SJCRH30 (cell line): ENCODE results near the gene NLRP13. TPM values are rescaled to one million over a fixed set of nuclear protein-coding genes. Genes with fewer than 3 reads are reported as not detected.

ENCODE experiments used
- DNase-seq, 2 experiments: peaks; one replicate each; pipeline ENCODE4 v3.0.0-alpha.2; 2015 to 2020
- H3K27ac ChIP-seq: fragments of 250-450 bp; sonication (Bioruptor Pico); 2 replicates; pipeline ENCODE4 v1.5.1; 2020; ENCODE audit warnings: mild to moderate bottlenecking, moderate library complexity
- H3K27me3 ChIP-seq: fragments of 250-450 bp; sonication (Bioruptor Pico); 2 replicates; pipeline ENCODE4 v1.5.1; 2020; ENCODE audit warnings: mild to moderate bottlenecking, moderate library complexity
- H3K36me3 ChIP-seq: fragments of 250-450 bp; sonication (Bioruptor Pico); 2 replicates; pipeline ENCODE4 v1.5.1; 2020; ENCODE audit warnings: mild to moderate bottlenecking, moderate library complexity
- H3K4me1 ChIP-seq: fragments of 250-450 bp; sonication (Bioruptor Pico); 2 replicates; pipeline ENCODE4 v1.5.1; 2020; ENCODE audit warnings: mild to moderate bottlenecking, moderate library complexity
- H3K4me3 ChIP-seq: fragments of 250-450 bp; sonication (Bioruptor Pico); 2 replicates; pipeline ENCODE4 v1.5.1; 2020; ENCODE audit warnings: mild to moderate bottlenecking, moderate library complexity
- H3K9me3 ChIP-seq: fragments of 250-450 bp; sonication (Bioruptor Pico); replicated peaks from 2 replicates; pipeline ENCODE4 v1.5.1; 2020; ENCODE audit warnings: mild to moderate bottlenecking, moderate library complexity
- total RNA-seq: library from RNA; depleted of rRNA; stranded (reverse); fragments of >200 nt; shearing (Covaris generic); gene quantifications from 2 replicates; pipeline ENCODE4 v1.2.3, GENCODE V29; 2014

The NLRP13 gene
- total RNA-seq, 1 experiment from 2014 or later = not detected

- Histone ChIP-seq H3K9me3 (peaks cover 1% of the 10 kb centered on the region; the same call in 1 of the 2 replicates), H3K27ac (no peak overlapping the region), H3K4me3 (no peak overlapping the region), H3K36me3 (no peaks in the 10 kb centered on the region), H3K27me3 (no peaks in the 10 kb centered on the region), H3K4me1 (no peaks in the 10 kb centered on the region)
- no peak for DNase-seq
These were observed 4.1 kb downstream of the NLRP13 start for GRCh38 chr19:55927991-55928390.

DNA sequence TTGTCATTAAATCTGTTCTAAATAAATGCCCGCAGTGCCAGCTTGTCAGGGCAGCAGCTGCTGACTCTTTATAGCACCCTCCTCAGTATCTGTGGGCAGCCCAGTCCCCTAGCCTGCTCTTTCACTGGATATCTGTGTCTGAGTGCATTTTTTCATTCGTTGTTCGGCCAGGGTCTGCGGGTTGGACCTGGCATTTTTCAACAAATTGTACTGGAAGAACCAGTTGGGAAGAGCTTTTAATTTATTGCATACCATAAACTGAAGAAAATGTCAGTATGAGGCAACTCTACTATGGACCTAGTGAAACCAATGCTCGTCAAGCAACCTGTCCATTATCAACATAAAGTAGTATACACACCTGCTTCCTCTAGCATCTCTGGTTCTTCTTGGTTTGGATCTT, 8.6 kb downstream of the NLRP13 start:
- Histone ChIP-seq H3K9me3 (peaks cover 4% of the 10 kb centered on the region; the same call in 1 of the 2 replicates), H3K27me3 (no peaks in the 10 kb centered on the region), H3K27ac (no peak overlapping the region), H3K4me1 (no peaks in the 10 kb centered on the region), H3K4me3 (no peak overlapping the region), H3K36me3 (no peaks in the 10 kb centered on the region)
- DNase-seq = no peak

GRCh38 chr19:55913643-55914268, 18.4 kb downstream of the NLRP13 start:
- H3K9me3 ChIP-seq = no peaks in the 10 kb centered on the region
- H3K4me3 ChIP-seq = no peak overlapping the region
- DNase-seq = peak; percentile 7 to 42
- H3K27ac ChIP-seq = no peak overlapping the region
- no peaks in the 10 kb centered on the region for H3K36me3 ChIP-seq
- H3K4me1 ChIP-seq = no peaks in the 10 kb centered on the region
- H3K27me3 ChIP-seq = no peaks in the 10 kb centered on the region

DNA sequence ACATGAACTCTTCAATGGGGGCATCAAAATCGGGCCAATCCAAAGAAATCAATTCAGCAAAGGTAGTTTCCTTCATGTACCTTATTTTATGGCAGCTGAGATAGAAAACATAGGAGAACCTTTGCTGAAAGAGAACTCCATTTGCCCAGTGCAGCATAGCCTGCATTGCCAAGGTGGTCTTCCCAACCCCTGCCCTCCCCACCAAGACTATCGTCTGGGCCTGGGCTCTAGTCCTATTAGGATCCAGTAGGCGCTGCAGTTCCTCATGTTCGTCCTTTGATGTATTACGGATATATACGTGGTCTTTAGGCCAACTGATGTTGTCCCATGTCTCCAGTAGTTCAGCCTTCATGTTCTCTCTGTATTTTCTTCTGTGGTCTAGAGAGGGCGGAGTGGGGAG, 19.2 kb downstream of the NLRP13 start:
- no peak for DNase-seq
- H3K27ac ChIP-seq = no peak overlapping the region

DNA sequence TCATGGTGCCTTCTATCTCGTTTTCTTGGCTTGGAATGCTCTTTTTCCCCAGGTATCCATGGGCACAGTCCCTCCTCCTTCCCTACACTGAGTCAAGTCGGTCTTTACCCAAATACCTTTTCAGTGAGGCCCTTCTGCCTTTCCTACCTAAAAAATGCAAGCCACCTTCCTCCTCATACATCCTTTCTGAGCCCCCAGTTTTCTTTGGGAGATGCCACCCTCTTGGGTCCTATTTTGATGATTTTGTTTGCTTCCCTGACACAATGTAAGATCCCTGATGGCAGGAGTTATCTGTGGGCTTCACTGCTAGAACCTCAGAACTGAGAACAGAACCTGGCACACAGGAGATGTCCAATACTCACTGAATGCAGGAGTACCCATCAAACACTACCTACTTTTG, 22.3 kb downstream of the NLRP13 start:
- Histone ChIP-seq H3K36me3 (no peaks in the 10 kb centered on the region), H3K9me3 (no peaks in the 10 kb centered on the region), H3K27me3 (no peaks in the 10 kb centered on the region), H3K4me3 (no peak overlapping the region), H3K27ac (no peak overlapping the region), H3K4me1 (no peaks in the 10 kb centered on the region)
- no peak for DNase-seq

More for the DNA sequence above, 19.2 kb downstream of the NLRP13 start:
- Histone ChIP-seq H3K4me3 (no peak overlapping the region), H3K36me3 (no peaks in the 10 kb centered on the region), H3K27me3 (no peaks in the 10 kb centered on the region), H3K4me1 (no peaks in the 10 kb centered on the region), H3K9me3 (no peaks in the 10 kb centered on the region)

DNA sequence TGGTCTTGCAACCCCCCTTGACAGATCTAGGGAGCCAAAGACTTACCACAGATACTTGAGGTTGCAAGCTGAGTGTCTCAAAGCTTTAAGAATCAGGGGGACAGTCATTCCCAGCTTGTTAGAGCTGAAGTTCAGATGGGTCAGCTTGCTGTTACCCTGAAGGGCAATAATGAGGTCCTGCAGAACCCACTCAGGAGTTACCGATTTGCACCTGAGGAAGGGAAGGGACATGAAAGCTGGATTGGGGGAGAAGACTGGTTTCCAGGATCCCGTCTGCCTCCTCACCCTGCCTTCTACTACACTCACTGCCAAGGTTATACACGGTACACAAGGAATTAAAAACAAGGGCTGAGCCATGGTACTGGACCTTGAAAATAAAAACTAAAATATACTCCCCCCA, 24.4 kb downstream of the NLRP13 start:
- no peaks in the 10 kb centered on the region for H3K9me3 ChIP-seq
- H3K36me3 ChIP-seq = no peaks in the 10 kb centered on the region
- DNase-seq = no peak
- H3K27me3 ChIP-seq = no peaks in the 10 kb centered on the region
- no peaks in the 10 kb centered on the region for H3K4me1 ChIP-seq
- no peak overlapping the region for H3K4me3 ChIP-seq
- H3K27ac ChIP-seq = no peak overlapping the region

DNA sequence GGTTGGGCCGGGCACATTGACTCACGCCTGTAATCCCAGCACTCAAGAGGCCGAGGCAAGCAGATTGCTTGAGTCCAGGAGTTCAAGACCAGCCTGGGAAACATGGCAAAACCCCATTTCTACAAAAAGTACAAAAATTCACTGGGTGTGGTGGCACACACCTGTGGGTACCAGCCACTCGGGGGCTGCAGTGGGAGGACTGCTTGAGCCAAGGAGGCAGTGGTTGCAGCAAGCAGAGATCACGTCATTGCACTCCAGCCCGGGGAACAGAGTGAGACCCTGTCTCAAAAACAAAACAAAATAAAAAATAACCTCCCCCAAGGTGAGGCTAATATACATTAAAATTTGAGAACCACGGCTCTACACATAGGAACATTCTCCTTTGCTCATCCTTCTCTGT, 24.9 kb downstream of the NLRP13 start:
- no peaks in the 10 kb centered on the region for H3K4me1 ChIP-seq
- no peak overlapping the region for H3K27ac ChIP-seq
- no peaks in the 10 kb centered on the region for H3K27me3 ChIP-seq
- H3K4me3 ChIP-seq = no peak overlapping the region
- no peaks in the 10 kb centered on the region for H3K9me3 ChIP-seq
- H3K36me3 ChIP-seq = no peaks in the 10 kb centered on the region
- DNase-seq = no peak

GRCh38 chr19:55902080-55902751, 29.9 kb downstream of the NLRP13 start:
- H3K27me3 ChIP-seq = no peaks in the 10 kb centered on the region
- DNase-seq = no peak
- no peaks in the 10 kb centered on the region for H3K36me3 ChIP-seq
- no peak overlapping the region for H3K4me3 ChIP-seq
- no peaks in the 10 kb centered on the region for H3K4me1 ChIP-seq
- H3K27ac ChIP-seq = no peak overlapping the region
- no peaks in the 10 kb centered on the region for H3K9me3 ChIP-seq

DNA sequence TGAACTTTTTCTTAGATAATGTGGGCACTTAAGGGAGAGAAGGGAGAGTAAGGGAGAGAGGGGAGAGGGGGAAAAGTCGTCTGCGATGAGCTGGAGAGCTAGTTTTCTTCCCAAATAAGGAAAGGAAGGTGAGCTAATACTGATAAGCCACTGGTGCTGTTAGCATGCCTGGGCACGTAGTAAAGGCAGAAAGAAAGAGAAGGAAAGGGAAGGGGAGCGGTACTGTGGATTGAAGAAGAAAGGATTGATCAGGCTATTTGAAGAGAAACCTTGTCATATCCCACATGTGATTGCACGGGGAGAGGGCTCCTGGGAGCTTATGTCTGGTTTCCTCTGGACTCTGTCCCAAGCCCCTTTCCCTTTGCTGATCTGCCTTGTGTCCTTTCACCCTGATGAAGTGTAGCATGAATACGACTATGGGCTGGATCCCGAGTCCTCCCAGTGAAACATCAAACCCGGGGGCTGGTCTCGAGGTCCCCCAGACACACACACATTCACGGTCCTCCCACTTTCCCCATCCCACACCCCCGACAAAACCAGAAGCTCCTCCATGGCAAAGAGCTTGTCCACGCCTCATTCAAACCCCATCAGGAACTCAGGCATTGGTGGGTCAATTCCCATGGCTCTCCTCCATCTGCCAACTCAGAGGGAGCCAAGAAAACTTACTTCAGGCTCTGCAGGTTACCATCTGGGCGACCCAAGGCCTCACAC, 30.6 kb downstream of the NLRP13 start:
- no peaks in the 10 kb centered on the region for H3K27me3 ChIP-seq
- H3K9me3 ChIP-seq = no peaks in the 10 kb centered on the region
- no peak overlapping the region for H3K27ac ChIP-seq
- H3K36me3 ChIP-seq = no peaks in the 10 kb centered on the region
- DNase-seq = no peak
- no peak overlapping the region for H3K4me3 ChIP-seq
- H3K4me1 ChIP-seq = no peaks in the 10 kb centered on the region

- H3K4me3 ChIP-seq = no peak overlapping the region
- no peaks in the 10 kb centered on the region for H3K9me3 ChIP-seq
- no peaks in the 10 kb centered on the region for H3K36me3 ChIP-seq
- no peaks in the 10 kb centered on the region for H3K27me3 ChIP-seq
- DNase-seq = no peak
- no peak overlapping the region for H3K27ac ChIP-seq
- no peaks in the 10 kb centered on the region for H3K4me1 ChIP-seq
These were observed 33.2 kb downstream of the NLRP13 start for GRCh38 chr19:55898911-55899310.

DNA sequence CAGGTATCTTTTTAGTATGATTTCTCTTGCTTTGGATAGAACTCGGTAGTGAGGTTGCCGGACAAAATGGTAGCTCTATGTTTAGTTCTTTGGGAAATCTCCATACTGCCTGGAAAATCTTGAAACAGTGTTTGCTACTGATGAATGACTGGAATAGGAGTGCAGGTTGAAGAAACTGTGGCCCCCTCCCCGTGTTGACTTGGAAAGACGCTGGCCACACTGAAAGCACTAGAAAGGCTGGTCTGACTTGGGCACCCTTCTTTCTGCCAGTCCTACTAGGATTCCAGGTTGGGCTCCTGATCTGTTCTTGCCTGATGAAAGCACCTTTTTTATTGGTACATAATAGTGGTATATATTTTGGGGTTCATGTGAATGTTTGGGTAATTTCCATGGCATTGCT, 49.5 kb downstream of the NLRP13 start:
- Histone ChIP-seq H3K36me3 (no peaks in the 10 kb centered on the region), H3K27ac (no peak overlapping the region), H3K4me3 (no peak overlapping the region), H3K27me3 (no peaks in the 10 kb centered on the region), H3K9me3 (no peaks in the 10 kb centered on the region), H3K4me1 (no peaks in the 10 kb centered on the region)
- DNase-seq = no peak

- no peaks in the 10 kb centered on the region for H3K4me1 ChIP-seq
- no peaks in the 10 kb centered on the region for H3K27me3 ChIP-seq
- H3K36me3 ChIP-seq = no peaks in the 10 kb centered on the region
- H3K27ac ChIP-seq = no peak overlapping the region
- no peaks in the 10 kb centered on the region; the same call in 1 of the 2 replicates for H3K9me3 ChIP-seq
- H3K4me3 ChIP-seq = no peak overlapping the region
- DNase-seq = no peak
These were observed 54.9 kb downstream of the NLRP13 start for GRCh38 chr19:55877211-55877610.

- Histone ChIP-seq H3K4me3 (no peak overlapping the region), H3K27ac (no peak overlapping the region), H3K9me3 (no peaks in the 10 kb centered on the region; the same call in 1 of the 2 replicates), H3K27me3 (no peaks in the 10 kb centered on the region; the same call in 1 of the 2 replicates), H3K4me1 (no peaks in the 10 kb centered on the region), H3K36me3 (no peaks in the 10 kb centered on the region)
- no peak for DNase-seq
These were observed 61.4 kb downstream of the NLRP13 start for GRCh38 chr19:55870736-55871135.

DNA sequence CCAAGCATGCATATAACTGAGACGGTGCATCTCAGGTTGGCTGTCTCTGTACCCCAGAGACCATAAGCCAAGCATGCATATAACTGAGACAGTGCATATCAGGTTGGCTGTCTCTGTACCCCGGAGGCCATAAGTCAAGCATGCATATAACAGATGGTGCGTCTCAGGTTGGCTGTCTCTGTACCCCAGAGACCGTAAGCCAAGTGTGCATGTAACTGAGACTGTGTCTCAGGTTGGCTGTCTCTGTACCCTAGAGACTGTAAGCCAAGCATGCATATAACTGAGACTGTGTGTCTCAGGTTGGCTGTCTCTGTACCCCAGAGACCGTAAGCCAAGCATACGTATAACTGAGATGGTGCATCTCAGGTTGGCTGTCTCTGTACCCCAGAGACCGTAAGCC, 65.0 kb downstream of the NLRP13 start:
- Histone ChIP-seq H3K27me3 (no peaks in the 10 kb centered on the region; the same call in 1 of the 2 replicates), H3K36me3 (no peaks in the 10 kb centered on the region), H3K4me3 (no peak overlapping the region), H3K9me3 (no peaks in the 10 kb centered on the region; the same call in 1 of the 2 replicates), H3K27ac (no peak overlapping the region), H3K4me1 (no peaks in the 10 kb centered on the region)
- DNase-seq = no peak

DNA sequence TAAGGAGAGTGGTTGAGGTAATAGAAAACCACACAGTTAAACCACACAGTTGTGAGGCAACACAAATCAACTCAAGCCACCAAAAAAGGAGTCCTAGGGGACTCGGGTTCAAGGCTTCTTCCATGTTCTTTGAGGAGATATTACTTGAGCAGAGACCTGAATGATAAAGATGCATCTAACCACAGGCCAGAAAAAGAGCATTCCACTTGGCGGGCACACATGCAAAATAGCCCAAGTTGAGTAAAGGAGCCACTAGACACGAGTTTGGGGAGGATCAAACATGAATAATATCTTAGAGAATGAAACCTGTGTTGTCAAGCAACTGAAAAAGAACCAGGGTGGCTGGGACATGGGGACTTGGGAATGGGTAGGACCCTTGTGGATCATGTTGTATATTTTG, 65.6 kb downstream of the NLRP13 start:
- Histone ChIP-seq H3K9me3 (no peaks in the 10 kb centered on the region), H3K27ac (no peak overlapping the region), H3K4me3 (no peak overlapping the region), H3K4me1 (no peaks in the 10 kb centered on the region), H3K36me3 (no peaks in the 10 kb centered on the region), H3K27me3 (no peaks in the 10 kb centered on the region; the same call in 1 of the 2 replicates)
- no peak for DNase-seq
